ENCODE measurements around the gene PPM1B.

DNA sequence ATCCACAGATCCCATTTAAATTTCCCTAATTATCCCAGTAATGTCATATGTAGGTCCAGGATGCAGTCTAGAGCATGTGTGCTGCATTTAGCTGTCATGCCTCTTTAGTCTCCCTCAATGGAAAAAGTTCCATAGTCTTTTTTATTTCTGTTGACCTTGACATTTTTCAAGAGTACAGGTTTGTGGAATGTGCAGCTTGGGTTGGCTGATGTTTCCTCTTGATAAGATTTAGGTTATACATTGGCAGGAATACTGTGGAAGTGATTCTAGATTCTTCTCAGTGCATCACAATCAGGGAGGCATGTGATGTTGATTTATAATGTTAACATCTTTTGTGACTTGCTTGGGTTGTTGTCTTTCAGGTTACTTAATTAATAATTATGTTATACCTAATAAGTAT, 42.5 kb downstream of the PPM1B start:
- TF ChIP-seq CTCF (IDR thresholded peaks at IDR 0.05) (no peak), POLR2A (IDR thresholded peaks at IDR 0.05) (no peak)

All from esophagus squamous epithelium (tissue), 4 donors.